OCI-LY3 (cell line): ENCODE data around the gene TAS2R3.

ENCODE experiments used
- CTCF ChIP-seq: fragments of 200-600, 300-600 bp; sonication (generic); IDR thresholded peaks from 2 replicates; pipeline ENCODE4 v1.5.1; 2014; ENCODE audit warnings: antibody characterized with exemption, low read length, low read depth
- EZH2phosphoT487 ChIP-seq: fragments of 200-600 bp; shearing (Covaris generic); IDR thresholded peaks from 2 replicates; pipeline ENCODE4 v1.6.1; 2018; ENCODE audit warnings: antibody characterized with exemption, mixed run types, low read depth

DNA sequence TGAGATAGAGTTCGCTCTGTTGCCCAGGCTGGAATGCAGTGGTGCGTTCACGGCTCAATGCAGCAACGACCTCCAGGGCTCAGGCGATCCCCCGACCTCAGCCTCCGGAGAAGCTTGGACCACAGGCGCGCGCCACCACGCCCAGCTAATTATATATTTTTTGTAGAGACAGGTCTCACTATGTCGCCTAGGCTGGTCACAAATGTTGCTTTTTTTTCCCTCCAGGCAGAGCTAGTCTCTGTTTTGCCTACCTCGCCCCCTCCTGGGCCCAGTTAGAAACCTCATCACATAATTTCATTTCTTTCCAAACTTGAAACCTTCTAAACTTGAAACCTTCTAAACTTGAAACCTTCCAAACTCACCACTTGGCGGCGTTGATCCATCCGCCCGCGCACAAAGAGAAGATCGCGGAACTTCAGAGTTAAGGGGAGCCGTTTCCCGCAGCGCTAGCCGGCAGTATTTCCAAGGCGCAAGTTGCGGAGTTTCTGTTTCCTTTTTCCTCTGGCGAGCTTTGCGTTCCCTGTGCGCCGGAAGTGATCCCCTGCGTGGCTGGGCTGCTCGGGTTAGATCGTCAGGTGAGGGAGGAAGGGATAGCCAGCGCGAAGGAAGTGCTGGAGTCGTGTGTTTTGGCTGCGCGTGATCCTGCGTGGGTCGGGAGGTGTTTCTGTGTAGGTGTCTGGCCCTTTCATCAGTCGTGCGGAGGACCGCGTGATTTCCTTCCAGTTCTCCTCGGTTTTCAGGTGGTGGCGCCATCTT is 25.9 kb upstream of the TAS2R3 start, which contains the start of gene SSBP1:
- peak; percentile 86 for TF ChIP-seq CTCF
- no peak for TF ChIP-seq EZH2phosphoT487
